Measurements from ENCODE around the gene WDR76.

DNA sequence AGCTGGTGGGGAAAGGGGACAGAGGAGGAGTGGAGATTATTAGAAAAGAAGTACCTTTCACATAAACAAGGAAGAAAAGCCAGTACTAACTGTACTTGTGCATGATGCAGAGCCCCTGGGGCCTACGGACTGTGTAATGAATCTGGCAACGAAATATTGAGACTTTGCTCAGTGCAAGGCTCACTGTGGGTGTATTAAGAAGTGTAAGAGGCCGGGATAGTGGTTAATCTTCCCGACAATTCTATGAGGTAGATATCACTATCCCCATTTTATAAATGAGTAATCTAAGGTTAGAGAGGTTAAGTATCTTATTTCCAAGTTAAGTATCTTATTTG lies 89.5 kb downstream of the WDR76 start:
- TF ChIP-seq, protein P1, sequence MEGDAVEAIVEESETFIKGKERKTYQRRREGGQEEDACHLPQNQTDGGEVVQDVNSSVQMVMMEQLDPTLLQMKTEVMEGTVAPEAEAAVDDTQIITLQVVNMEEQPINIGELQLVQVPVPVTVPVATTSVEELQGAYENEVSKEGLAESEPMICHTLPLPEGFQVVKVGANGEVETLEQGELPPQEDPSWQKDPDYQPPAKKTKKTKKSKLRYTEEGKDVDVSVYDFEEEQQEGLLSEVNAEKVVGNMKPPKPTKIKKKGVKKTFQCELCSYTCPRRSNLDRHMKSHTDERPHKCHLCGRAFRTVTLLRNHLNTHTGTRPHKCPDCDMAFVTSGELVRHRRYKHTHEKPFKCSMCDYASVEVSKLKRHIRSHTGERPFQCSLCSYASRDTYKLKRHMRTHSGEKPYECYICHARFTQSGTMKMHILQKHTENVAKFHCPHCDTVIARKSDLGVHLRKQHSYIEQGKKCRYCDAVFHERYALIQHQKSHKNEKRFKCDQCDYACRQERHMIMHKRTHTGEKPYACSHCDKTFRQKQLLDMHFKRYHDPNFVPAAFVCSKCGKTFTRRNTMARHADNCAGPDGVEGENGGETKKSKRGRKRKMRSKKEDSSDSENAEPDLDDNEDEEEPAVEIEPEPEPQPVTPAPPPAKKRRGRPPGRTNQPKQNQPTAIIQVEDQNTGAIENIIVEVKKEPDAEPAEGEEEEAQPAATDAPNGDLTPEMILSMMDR (IDR thresholded peaks at IDR 0.05): no peak
- no peak for TF ChIP-seq POLR2A (IDR thresholded peaks at IDR 0.05)

Data from Peyer's patch (tissue), 4 donors.